ENCODE results near the gene CDRT15.
"Not testable (repeated sequence)": the region's sequence is repeated elsewhere in the genome, so short reads cannot be mapped to it uniquely, and the experiment has no call there.

DNA sequence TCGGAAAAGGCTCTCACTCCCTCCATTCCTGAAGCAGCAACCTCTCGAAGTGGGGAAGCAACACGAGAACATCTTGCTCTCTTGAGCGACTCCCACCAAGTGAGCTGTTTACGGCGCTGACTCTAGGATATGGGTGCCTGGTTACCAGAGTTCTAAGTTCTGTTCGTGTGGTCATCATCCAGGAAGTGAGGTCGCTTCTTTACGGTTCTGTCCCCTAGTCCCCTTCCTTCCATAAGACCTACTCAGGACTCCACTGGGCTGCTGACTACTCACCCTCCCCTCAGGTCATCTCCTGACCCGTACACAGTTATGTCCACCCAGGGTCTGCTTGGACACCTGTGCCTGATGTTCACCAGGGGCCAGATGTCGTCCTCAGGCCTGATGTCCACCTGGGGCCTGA is at the start of gene CDRT15:
- TF ChIP-seq POLR2A (IDR thresholded peaks at IDR 0.05; ENCODE audit: low read length); GATA1 (IDR thresholded peaks at IDR 0.05; ENCODE audit: low read depth, low read length): not testable (repeated sequence)
